D721Med (cell line): ENCODE measurements around the gene MUC6.

Experiments used
- DNase-seq: peaks from one replicate; pipeline ENCODE4 v3.0.0; 2011; ENCODE audit warnings: low spot score; ENCODE audit not compliant: insufficient read length
- FAIRE-seq: peaks from 2 replicates; lab custom pipeline; 2011; peaks lifted over from hg19 to GRCh38; lab: Jason Lieb, UNC
- TF ChIP-seq, protein P1 (sequence below): IDR thresholded peaks from 2 replicates; pipeline ENCODE4 v1.5.1; 2012; ENCODE audit warnings: mild to moderate bottlenecking, control low read depth; ENCODE audit not compliant: insufficient read depth; ENCODE audit errors: missing control alignments

MUC6 gene

DNA sequence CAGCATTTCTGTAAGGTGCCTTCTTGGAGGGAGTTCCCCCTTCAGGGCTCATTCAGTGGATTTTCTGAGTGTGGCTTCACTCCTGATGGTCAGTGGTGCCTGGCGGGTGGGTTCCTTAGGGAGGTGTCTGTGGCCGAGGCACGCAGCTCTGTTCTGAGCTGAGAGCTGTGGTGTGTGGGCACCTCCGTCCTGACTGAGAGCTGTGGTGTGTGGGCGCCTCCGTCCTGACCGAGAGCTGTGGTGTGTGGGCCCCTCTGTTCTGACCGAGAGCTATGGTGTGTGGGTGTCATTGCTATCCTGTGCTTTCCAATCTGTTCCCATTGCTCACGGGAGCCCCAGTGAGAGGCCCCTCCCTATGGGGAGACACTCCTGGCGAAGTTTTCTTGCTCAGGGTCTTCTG is 39.8 kb downstream of the MUC6 start:
- TF ChIP-seq, protein P1, sequence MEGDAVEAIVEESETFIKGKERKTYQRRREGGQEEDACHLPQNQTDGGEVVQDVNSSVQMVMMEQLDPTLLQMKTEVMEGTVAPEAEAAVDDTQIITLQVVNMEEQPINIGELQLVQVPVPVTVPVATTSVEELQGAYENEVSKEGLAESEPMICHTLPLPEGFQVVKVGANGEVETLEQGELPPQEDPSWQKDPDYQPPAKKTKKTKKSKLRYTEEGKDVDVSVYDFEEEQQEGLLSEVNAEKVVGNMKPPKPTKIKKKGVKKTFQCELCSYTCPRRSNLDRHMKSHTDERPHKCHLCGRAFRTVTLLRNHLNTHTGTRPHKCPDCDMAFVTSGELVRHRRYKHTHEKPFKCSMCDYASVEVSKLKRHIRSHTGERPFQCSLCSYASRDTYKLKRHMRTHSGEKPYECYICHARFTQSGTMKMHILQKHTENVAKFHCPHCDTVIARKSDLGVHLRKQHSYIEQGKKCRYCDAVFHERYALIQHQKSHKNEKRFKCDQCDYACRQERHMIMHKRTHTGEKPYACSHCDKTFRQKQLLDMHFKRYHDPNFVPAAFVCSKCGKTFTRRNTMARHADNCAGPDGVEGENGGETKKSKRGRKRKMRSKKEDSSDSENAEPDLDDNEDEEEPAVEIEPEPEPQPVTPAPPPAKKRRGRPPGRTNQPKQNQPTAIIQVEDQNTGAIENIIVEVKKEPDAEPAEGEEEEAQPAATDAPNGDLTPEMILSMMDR: no peak
- no peak for FAIRE-seq
- no peak for DNase-seq

GRCh38 chr11:995752-996420 is 40.6 kb downstream of the MUC6 start:
- FAIRE-seq (no peak), DNase-seq (no peak)
- TF ChIP-seq, protein P1: no peak

DNA sequence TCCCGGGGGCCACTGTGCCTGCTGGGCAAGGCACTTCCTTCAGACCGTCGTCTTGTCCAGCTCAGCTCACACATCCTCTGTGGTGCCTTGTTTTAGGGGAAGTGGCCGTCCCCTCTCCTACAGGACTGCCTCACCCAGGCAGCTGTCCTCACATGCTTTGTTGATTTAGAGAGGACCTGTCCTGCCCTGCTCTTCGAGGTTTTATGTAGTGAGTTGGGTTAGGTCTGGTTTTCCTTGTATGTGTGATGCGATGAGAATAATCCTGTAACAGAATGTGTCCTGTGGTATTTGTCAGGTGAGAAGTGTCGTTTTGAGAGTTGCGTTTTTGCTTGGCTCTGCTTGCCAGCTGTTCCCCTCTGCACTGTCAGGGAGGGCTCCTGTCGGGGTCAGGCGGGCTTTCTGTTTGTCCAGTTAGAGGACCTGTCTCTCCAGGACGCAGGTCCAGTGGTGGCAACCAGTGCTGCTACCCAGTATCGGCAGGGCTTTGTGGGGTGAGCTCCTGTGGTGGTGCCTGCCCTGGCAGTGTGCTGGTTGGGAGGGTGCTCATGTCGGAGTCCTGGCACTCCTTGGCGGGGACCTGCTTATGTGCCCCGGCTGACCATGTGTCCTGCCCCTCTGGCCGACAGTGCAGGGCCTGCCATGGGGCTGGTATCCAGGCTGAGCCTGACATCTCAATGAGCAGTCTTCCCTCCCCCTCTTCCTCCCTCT is 41.3 kb downstream of the MUC6 start:
- FAIRE-seq (no peak), DNase-seq (no peak)
- TF ChIP-seq, protein P1: no peak

- FAIRE-seq: no peak
- TF ChIP-seq, protein P1: no peak
- no peak for DNase-seq
Observed at GRCh38 chr11:993632-994167, 42.8 kb downstream of the MUC6 start.

- DNase-seq (no peak), FAIRE-seq (no peak)
- TF ChIP-seq, protein P1: no peak
Observed at GRCh38 chr11:992577-992976, 43.9 kb downstream of the MUC6 start.

GRCh38 chr11:991711-992307 is 44.7 kb downstream of the MUC6 start:
- TF ChIP-seq, protein P1: no peak
- FAIRE-seq (no peak), DNase-seq (no peak)
